A673 (cell line): Measurements from ENCODE around the gene HOMER2.

Experiments
- EZH2 ChIP-seq: fragments of 200-600 bp; sonication (generic); IDR thresholded peaks from 2 replicates; pipeline ENCODE4 v1.6.1; 2017; ENCODE audit warnings: borderline replicate concordance, low read depth, mild to moderate bottlenecking, mixed read lengths, antibody characterized with exemption, low read length; ENCODE audit not compliant: poor library complexity, severe bottlenecking
- TF ChIP-seq, protein P1 (sequence below): fragments of 300-800, 200-600 bp; sonication (generic); conservative IDR thresholded peaks from 2 replicates; pipeline ENCODE4 v1.5.1; 2017; ENCODE audit warnings: low read depth, mild to moderate bottlenecking, antibody characterized with exemption, low read length, moderate library complexity, mixed read lengths

DNA sequence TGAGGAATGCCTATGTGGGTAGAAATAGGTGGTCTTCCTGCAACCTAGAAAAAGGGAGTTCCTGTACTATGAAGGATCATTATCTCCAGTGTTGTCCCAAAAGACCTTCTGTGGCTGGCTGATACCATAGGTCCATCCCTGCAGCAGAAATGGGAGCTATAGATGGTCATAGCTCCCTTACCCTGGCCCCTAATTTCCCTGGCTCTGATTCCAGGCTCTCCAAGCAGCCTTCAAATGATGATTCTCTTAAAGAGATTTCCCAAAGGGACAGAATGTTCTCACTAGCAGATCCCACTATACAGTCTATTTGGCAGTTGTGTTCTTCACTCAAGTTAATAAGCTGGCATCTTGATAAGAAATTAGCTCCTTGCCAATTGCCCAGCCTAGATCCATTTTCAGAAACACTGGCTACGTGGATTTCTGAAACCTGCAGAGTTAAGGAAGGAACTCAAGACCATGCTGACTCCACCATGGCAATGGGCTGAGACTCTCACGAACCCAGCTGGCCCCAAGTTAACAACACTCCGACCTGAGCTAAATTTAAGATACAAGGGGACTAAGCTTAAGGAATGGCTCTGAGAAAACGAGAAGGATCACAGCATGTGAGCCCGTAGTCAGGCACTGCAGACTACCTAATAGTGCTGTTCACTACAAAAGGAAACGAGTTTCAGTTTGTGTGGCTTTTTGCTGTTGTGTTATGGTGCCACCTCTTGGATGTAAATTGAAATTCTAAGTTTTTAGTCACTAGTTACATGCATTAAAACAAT, 47.6 kb upstream of the HOMER2 start:
- TF ChIP-seq, protein P1, sequence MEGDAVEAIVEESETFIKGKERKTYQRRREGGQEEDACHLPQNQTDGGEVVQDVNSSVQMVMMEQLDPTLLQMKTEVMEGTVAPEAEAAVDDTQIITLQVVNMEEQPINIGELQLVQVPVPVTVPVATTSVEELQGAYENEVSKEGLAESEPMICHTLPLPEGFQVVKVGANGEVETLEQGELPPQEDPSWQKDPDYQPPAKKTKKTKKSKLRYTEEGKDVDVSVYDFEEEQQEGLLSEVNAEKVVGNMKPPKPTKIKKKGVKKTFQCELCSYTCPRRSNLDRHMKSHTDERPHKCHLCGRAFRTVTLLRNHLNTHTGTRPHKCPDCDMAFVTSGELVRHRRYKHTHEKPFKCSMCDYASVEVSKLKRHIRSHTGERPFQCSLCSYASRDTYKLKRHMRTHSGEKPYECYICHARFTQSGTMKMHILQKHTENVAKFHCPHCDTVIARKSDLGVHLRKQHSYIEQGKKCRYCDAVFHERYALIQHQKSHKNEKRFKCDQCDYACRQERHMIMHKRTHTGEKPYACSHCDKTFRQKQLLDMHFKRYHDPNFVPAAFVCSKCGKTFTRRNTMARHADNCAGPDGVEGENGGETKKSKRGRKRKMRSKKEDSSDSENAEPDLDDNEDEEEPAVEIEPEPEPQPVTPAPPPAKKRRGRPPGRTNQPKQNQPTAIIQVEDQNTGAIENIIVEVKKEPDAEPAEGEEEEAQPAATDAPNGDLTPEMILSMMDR, result peak; percentile 68
- TF ChIP-seq EZH2, result no peak
